CD4-positive, alpha-beta T cell (primary cell): ENCODE measurements around the gene ABCE1. TPM values are rescaled to one million over a fixed set of nuclear protein-coding genes. Genes with fewer than 3 reads are reported as not detected.

Experiments used
- ATAC-seq: fragments of 200-7000 bp; cut with Tn5 transposase; one replicate; pipeline ENCODE4 v1.10.0; 2022; ENCODE audit warnings: mild to moderate bottlenecking; ENCODE audit not compliant: poor library complexity
- CTCF ChIA-PET: fragments of 350-600 bp; sonication (Branson Sonifier 250); formaldehyde crosslinking; loops from one replicate; lab custom pipeline; 2021; ENCODE audit warnings: antibody characterized with exemption, inconsistent platforms; lab: Charles Lee
- POLR2A ChIA-PET: fragments of 350-600 bp; sonication (Branson Sonifier 250); formaldehyde crosslinking; loops from one replicate; lab custom pipeline; 2021; ENCODE audit warnings: antibody characterized with exemption, inconsistent platforms; lab: Charles Lee
- DNase-seq, 14 experiments: peaks; one replicate each; pipeline ENCODE4 v3.0.0-alpha.2; 2013 to 2020; ENCODE audit warnings: mixed read lengths in 2 of 14
- H3K27ac ChIP-seq, 2 donors: one replicate each; pipeline versions ENCODE4 v1.5.1 to v1.7.0; 2013; ENCODE audit warnings: low read length in 2 of 2, low read depth in 1 of 2, mild to moderate bottlenecking in 1 of 2
- H3K27me3 ChIP-seq, 2 experiments: 1 replicate in 1 of 2; 2 replicates in 1 of 2; pipeline versions ENCODE4 v1.6.1 to v1.7.0; 2013; ENCODE audit warnings: low read length in 2 of 2, control low read depth in 1 of 2, mild to moderate bottlenecking in 1 of 2, moderate library complexity in 1 of 2; ENCODE audit not compliant: insufficient read depth in 2 of 2, control insufficient read depth in 1 of 2
- H3K36me3 ChIP-seq: one replicate; pipeline ENCODE4 v1.6.1; 2013; ENCODE audit warnings: low read length, control low read depth; ENCODE audit not compliant: insufficient read depth
- H3K4me1 ChIP-seq: one replicate; pipeline ENCODE4 v1.6.1; 2013; ENCODE audit warnings: low read length, control low read depth; ENCODE audit not compliant: insufficient read depth
- H3K4me3 ChIP-seq: one replicate; pipeline ENCODE4 v1.5.1; 2013; ENCODE audit warnings: mild to moderate bottlenecking, low read length, moderate library complexity
- H3K9me3 ChIP-seq, 2 experiments: 1 replicate in 1 of 2; 2 replicates in 1 of 2; pipeline versions ENCODE4 v1.6.1 to v1.7.0; 2013; ENCODE audit warnings: low read length in 2 of 2, mild to moderate bottlenecking in 2 of 2, control low read depth in 1 of 2, moderate library complexity in 1 of 2; ENCODE audit not compliant: control insufficient read depth in 1 of 2, insufficient read depth in 1 of 2
- H3K27ac Mint-ChIP-seq: one replicate; pipeline ENCODE4 v1.8.0; 2020; ENCODE audit warnings: mixed read lengths
- H3K27me3 Mint-ChIP-seq: one replicate; pipeline ENCODE4 v1.8.0; 2021; ENCODE audit warnings: mixed read lengths
- H3K36me3 Mint-ChIP-seq: one replicate; pipeline ENCODE4 v1.8.0; 2021; ENCODE audit warnings: low read depth, mixed read lengths
- H3K4me1 Mint-ChIP-seq: one replicate; pipeline ENCODE4 v1.8.0; 2021; ENCODE audit warnings: low read depth, mixed read lengths
- H3K4me3 Mint-ChIP-seq: one replicate; pipeline ENCODE4 v1.8.0; 2020; ENCODE audit warnings: mild to moderate bottlenecking, mixed read lengths
- H3K9me3 Mint-ChIP-seq: one replicate; pipeline ENCODE4 v1.8.0; 2020; ENCODE audit warnings: mixed read lengths
- CTCF ChIP-seq: fragments of 200-600 bp; IDR thresholded peaks from one replicate; pipeline ENCODE4 v1.8.0; 2022; ENCODE audit warnings: antibody characterized with exemption, mild to moderate bottlenecking
- intact Hi-C, 2 experiments: fragments of 100-400 bp; cut with DNase I in 1 of 2; cut with micrococcal nuclease in 1 of 2; formaldehyde crosslinking; loops; one replicate each; pipeline versions ENCODE4 v1.15.1 to v1.9.0; 2023 to 2025; cut with DNase I, micrococcal nuclease
- total RNA-seq, 174 experiments: library from RNA in 2 of 174; stranded (reverse) in 2 of 174; gene quantifications; one replicate each; pipeline ENCODE4 v1.2.3 and lab custom pipeline; 2021 to 2026

The ABCE1 gene
- total RNA-seq, 2 experiments from 2014 or later: 50.1 to 50.6 TPM

GRCh38 chr4:145081756-145082155 lies 16.4 kb upstream of the ABCE1 start:
- Histone ChIP-seq H3K27me3 (no peaks in the 10 kb centered on the region), H3K4me3 (no peak overlapping the region), H3K27ac (no peak overlapping the region), H3K9me3 (no peaks in the 10 kb centered on the region), H3K4me1 (no peaks in the 10 kb centered on the region), H3K36me3 (peaks cover 4% of the 10 kb centered on the region)
- Mint-ChIP-seq H3K9me3 (no peaks in the 10 kb centered on the region), H3K36me3 (peaks cover 66% of the 10 kb centered on the region), H3K4me3 (no peak overlapping the region), H3K4me1 (peaks cover 40% of the 10 kb centered on the region), H3K27ac (no peak overlapping the region), H3K27me3 (no peaks in the 10 kb centered on the region)
- DNase-seq (no peak), ATAC-seq (no peak)
- intact Hi-C loops: no loop called here
- POLR2A ChIA-PET: no interaction called here
- no peak for TF ChIP-seq CTCF
- CTCF ChIA-PET: no interaction called here

- intact Hi-C loops: no loop called here
- peaks cover 35% of the 10 kb centered on the region for H3K4me1 Mint-ChIP-seq
- no peak for TF ChIP-seq CTCF
- DNase-seq (no peak), ATAC-seq (peak; percentile 34)
- Histone ChIP-seq H3K4me3 (no peak overlapping the region), H3K4me1 (no peaks in the 10 kb centered on the region), H3K9me3 (no peaks in the 10 kb centered on the region), H3K27me3 (no peaks in the 10 kb centered on the region), H3K36me3 (peaks cover 4% of the 10 kb centered on the region), H3K27ac (no peak overlapping the region)
- POLR2A ChIA-PET: interaction anchor here (2.0 kb wide), 1 partner anchor 14 kb away, joined by 9 read pairs; the partner anchor contains the start of genes ABCE1 and ANAPC10
- peaks cover 69% of the 10 kb centered on the region for H3K36me3 Mint-ChIP-seq
- no peaks in the 10 kb centered on the region for H3K27me3 Mint-ChIP-seq
- no peak overlapping the region for H3K27ac Mint-ChIP-seq
- H3K4me3 Mint-ChIP-seq: no peak overlapping the region
- CTCF ChIA-PET: interaction anchor here (1.1 kb wide), 1 partner anchor 70 kb away, joined by 6 read pairs; no protein-coding TSS in a partner anchor
- H3K9me3 Mint-ChIP-seq: no peaks in the 10 kb centered on the region
These were observed 14.1 kb upstream of the ABCE1 start for GRCh38 chr4:145083891-145084605.

- Histone ChIP-seq H3K36me3 (peaks cover 46% of the 10 kb centered on the region), H3K27ac (no peak overlapping the region), H3K9me3 (no peaks in the 10 kb centered on the region), H3K4me3 (no peak overlapping the region), H3K27me3 (no peaks in the 10 kb centered on the region), H3K4me1 (no peaks in the 10 kb centered on the region)
- intact Hi-C loops: loop anchor here (10.0 kb wide), 3 partner anchors 524 to 1906 kb away; partner anchors contain the start of genes LSM6 (in 1 of the 2), MMAA (in 1 of the 2) and USP38 (in 1 of the 2)
- DNase-seq: no peak
- H3K9me3 Mint-ChIP-seq: no peaks in the 10 kb centered on the region
- H3K4me3 Mint-ChIP-seq: no peak overlapping the region
- H3K27ac Mint-ChIP-seq: no peak overlapping the region
- TF ChIP-seq CTCF: no peak
- ChIA-PET CTCF (no interaction called here), POLR2A (no interaction called here)
- peaks cover 93% of the 10 kb centered on the region for H3K36me3 Mint-ChIP-seq
- peaks cover 59% of the 10 kb centered on the region for H3K4me1 Mint-ChIP-seq
- no peak for ATAC-seq
- H3K27me3 Mint-ChIP-seq: no peaks in the 10 kb centered on the region
These were observed 7.7 kb upstream of the ABCE1 start for GRCh38 chr4:145090380-145090779.
